ENCODE data around the gene DSCAM. TPM values are rescaled to one million over a fixed set of nuclear protein-coding genes. Genes with fewer than 3 reads are reported as not detected.

Gene DSCAM
- total RNA-seq, 1 donor from 2014 or later: not detected

DNA sequence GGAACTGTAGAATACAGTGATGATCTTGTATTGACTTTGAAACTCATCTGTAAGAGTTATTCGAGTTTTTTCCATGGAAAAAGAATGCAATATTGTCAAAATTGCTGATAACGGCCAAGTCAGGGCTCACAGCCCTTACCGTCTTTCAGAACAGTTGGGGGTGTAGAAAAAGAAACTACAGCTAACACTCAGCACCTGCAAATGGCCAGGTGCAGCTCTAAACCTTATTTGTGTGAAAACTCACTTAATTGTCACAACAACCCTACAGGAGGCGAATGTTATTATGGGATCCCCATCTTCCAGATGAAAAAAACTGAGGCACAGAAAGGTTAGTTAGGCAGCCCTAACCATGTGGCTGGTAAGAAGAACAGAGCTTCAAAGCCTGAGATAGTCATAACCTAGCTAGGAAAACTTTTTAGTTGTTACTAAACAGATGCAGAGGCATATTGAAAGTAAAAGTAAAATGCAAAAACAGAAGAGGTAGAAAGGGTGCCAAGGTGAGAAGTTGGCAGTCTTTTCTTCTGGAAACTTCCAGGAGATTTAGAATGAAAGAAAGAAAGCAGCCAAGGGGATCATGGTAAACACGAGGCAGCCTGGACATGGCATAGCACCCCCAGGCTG, 76.4 kb downstream of the DSCAM start:
- Histone ChIP-seq H3K27ac (replicated peaks) (no peak overlapping the region), H3K36me3 (no peaks in the 10 kb centered on the region), H3K9me3 (replicated peaks) (no peaks in the 10 kb centered on the region), H3K4me1 (no peaks in the 10 kb centered on the region), H3K27me3 (ENCODE audit: low read depth) (peaks cover 16% of the 10 kb centered on the region), H3K4me3 (no peak overlapping the region)
- DNase-seq: no peak
- intact Hi-C loops (cut with micrococcal nuclease): no loop called here
- TF ChIP-seq, protein P1, sequence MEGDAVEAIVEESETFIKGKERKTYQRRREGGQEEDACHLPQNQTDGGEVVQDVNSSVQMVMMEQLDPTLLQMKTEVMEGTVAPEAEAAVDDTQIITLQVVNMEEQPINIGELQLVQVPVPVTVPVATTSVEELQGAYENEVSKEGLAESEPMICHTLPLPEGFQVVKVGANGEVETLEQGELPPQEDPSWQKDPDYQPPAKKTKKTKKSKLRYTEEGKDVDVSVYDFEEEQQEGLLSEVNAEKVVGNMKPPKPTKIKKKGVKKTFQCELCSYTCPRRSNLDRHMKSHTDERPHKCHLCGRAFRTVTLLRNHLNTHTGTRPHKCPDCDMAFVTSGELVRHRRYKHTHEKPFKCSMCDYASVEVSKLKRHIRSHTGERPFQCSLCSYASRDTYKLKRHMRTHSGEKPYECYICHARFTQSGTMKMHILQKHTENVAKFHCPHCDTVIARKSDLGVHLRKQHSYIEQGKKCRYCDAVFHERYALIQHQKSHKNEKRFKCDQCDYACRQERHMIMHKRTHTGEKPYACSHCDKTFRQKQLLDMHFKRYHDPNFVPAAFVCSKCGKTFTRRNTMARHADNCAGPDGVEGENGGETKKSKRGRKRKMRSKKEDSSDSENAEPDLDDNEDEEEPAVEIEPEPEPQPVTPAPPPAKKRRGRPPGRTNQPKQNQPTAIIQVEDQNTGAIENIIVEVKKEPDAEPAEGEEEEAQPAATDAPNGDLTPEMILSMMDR (IDR thresholded peaks at IDR 0.05; ENCODE audit: borderline replicate concordance): no peak

DNA sequence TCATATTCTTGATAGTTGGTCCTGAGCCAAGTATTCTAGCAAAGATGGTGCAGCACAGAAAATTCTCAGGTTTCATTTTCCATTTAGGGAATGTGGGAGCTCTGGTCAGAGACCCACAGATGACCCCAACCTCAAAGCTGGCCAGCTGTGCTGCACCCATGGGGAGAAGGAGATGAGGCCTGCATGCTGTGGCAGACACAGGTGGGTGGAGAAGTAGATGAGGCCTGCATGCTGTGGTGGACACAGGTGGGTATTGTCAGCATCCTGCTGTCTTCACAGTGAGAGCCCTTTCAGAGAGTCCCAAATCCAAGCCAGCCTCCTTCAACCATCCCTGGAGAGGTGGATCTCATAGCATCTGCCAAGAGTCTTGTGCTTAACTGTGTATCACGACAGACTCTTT, 77.7 kb downstream of the DSCAM start:
- H3K27me3 ChIP-seq (ENCODE audit: low read depth): peaks cover 28% of the 10 kb centered on the region
- DNase-seq: no peak
- intact Hi-C loops (cut with micrococcal nuclease): no loop called here
- H3K4me1 ChIP-seq: no peaks in the 10 kb centered on the region
- H3K9me3 ChIP-seq (replicated peaks): no peaks in the 10 kb centered on the region
- TF ChIP-seq, protein P1 (IDR thresholded peaks at IDR 0.05; ENCODE audit: borderline replicate concordance): no peak
- no peaks in the 10 kb centered on the region for H3K36me3 ChIP-seq
- H3K4me3 ChIP-seq: no peak overlapping the region
- no peak overlapping the region for H3K27ac ChIP-seq (replicated peaks)

DNA sequence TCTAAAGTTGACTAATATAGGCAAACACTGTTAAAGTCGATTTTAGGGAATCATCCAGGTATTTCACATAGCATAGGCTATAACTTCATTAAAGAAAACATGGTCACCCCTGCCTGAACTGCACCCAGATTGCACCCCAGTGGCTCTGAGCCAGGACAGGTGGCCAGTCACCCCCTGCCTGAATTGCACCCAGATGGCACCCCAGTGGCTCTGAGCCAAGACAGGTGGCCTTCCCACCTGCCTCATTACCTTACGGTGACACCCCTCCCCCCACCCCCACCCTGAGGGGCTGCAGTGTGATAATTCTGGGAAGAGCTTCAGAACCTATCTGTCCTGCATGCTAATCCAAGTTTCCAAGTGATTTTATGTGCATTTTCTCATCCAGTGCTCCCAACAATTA, 78.9 kb downstream of the DSCAM start:
- Histone ChIP-seq H3K27ac (replicated peaks) (no peak overlapping the region), H3K9me3 (replicated peaks) (peaks cover 5% of the 10 kb centered on the region), H3K4me3 (no peak overlapping the region), H3K36me3 (no peaks in the 10 kb centered on the region), H3K27me3 (ENCODE audit: low read depth) (peaks cover 22% of the 10 kb centered on the region), H3K4me1 (no peaks in the 10 kb centered on the region)
- TF ChIP-seq, protein P1 (IDR thresholded peaks at IDR 0.05; ENCODE audit: borderline replicate concordance): no peak
- no peak for DNase-seq
- intact Hi-C loops (cut with micrococcal nuclease): no loop called here

DNA sequence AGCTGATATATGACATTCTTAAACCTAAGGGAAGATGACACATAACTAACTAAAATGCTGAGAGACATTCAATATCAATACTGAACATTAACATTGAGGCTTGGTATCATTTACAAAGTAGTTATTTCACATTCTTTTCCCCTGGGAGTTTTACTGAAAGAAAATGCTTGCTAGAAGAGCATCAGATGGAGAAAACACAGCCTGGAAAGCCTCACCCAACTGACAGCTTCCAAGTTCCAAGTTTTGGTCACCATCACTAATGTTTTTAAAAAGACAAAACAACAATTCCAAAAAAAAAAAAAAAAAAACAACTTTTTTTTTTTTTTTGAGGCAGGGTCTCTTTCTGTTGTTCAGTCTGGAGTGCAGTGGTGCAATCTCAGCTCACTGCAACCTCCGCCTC, 80.6 kb downstream of the DSCAM start:
- no peak overlapping the region for H3K4me3 ChIP-seq
- H3K36me3 ChIP-seq: no peaks in the 10 kb centered on the region
- intact Hi-C loops (cut with micrococcal nuclease): no loop called here
- no peak overlapping the region for H3K27ac ChIP-seq (replicated peaks)
- H3K9me3 ChIP-seq (replicated peaks): peaks cover 6% of the 10 kb centered on the region
- no peak for DNase-seq
- H3K27me3 ChIP-seq (ENCODE audit: low read depth): peaks cover 26% of the 10 kb centered on the region
- TF ChIP-seq, protein P1 (IDR thresholded peaks at IDR 0.05; ENCODE audit: borderline replicate concordance): no peak
- H3K4me1 ChIP-seq: no peaks in the 10 kb centered on the region

DNA sequence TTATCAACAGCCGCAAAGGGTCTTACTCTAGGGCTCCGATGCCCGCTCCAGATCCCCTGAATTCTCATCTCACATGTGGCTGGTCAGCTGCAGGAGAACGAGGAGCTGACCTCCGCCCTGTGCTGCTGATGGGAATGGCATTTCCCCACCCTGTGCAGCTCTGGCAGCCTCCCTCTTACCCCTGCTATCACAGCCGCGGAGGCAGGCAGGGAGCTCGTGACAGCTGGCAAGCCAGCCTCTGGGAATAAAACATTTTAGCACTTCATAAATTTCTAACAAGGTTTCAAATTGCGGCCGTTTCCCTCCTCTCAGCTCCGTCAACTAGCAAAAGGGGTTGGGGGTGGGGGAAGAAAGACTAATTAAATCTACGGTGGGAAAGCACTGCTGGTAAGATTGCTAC, 81.1 kb downstream of the DSCAM start:
- TF ChIP-seq, protein P1 (IDR thresholded peaks at IDR 0.05; ENCODE audit: borderline replicate concordance): no peak
- DNase-seq: no peak
- peaks cover 6% of the 10 kb centered on the region for H3K9me3 ChIP-seq (replicated peaks)
- H3K27me3 ChIP-seq (ENCODE audit: low read depth): peaks cover 31% of the 10 kb centered on the region
- H3K36me3 ChIP-seq: no peaks in the 10 kb centered on the region
- no peak overlapping the region for H3K27ac ChIP-seq (replicated peaks)
- H3K4me3 ChIP-seq: no peak overlapping the region
- intact Hi-C loops (cut with micrococcal nuclease): no loop called here
- H3K4me1 ChIP-seq: no peaks in the 10 kb centered on the region

Data from left ventricle myocardium inferior (tissue), 1 donor.